SIG-M5 (cell line): ENCODE results near the gene EMD.
A peak's percentile ranks its signal among the peaks of the same experiment; 100 is the strongest.
"Not testable (repeated sequence)": the region's sequence is repeated elsewhere in the genome, so short reads cannot be mapped to it uniquely, and the experiment has no call there.

Source experiments
- DNase-seq: peaks from one replicate; lab custom pipeline; 2025; lab: John Stamatoyannopoulos, UW

Gene EMD

GRCh38 chrX:154396363-154396762, 17.3 kb downstream of the EMD start:
- DNase-seq = not testable (repeated sequence)

GRCh38 chrX:154396973-154397887, 18.1 kb downstream of the EMD start:
- DNase-seq = no peak

DNA sequence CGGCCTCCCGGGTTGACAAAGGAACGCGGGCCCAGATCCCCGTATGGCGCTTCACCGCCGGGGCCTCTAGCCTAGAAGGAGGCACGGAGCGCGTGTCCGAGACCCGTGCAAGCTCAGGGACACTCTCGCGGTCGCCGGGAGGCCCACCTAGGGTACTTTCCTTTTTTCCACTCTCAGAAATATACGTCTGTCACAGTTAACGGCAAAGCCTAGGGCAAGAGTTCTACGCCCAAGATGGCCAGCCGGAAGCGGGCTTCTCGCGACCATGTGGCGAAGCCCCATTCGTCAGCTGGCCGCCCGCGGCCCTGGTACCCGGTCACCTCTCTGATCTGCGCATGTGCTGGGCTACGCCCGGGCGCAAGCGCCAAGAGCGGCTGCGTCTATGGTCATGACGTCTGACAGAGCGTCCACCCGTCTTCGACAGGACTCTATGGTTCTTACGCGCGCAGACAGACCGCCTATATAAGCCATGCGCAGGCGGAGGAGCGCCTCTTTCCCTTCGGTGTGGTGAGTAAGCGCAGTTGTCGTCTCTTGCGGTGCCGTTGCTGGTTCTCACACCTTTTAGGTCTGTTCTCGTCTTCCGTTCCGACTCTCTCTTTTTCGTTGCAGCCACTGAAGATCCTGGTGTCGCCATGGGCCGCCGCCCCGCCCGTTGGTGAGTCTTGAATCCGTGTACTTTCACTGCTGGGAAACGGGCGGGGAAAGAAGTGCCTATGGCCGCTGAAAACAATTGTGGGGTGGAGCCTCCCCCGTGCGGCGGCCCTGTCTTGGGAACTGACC, 19.0 kb downstream of the EMD start, which contains the start of gene RPL10:
Gene RPL10, plus strand, starts transcription at position 490 of the 780 bp plus-strand sequence. Its CDS starts 143 bp downstream, at position 633.
- peak; percentile 73 for DNase-seq

- DNase-seq = peak; percentile 26
Measured at GRCh38 chrX:154398668-154399526, 19.8 kb downstream of the EMD start.

- no peak for DNase-seq
Measured at GRCh38 chrX:154399527-154400368, 20.7 kb downstream of the EMD start.

DNA sequence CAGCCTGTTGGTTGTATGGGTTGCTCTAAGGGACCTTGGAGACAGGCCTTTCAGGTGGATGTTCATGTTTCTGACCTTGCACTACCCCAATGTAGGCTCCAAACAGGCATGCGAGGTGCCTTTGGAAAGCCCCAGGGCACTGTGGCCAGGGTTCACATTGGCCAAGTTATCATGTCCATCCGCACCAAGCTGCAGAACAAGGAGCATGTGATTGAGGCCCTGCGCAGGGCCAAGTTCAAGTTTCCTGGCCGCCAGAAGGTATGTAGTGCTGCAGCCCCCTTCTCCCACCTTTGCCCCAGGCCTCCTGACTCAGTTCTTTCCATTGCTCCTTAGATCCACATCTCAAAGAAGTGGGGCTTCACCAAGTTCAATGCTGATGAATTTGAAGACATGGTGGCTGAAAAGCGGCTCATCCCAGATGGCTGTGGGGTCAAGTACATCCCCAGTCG, 21.3 kb downstream of the EMD start:
- not testable (repeated sequence) for DNase-seq

DNA sequence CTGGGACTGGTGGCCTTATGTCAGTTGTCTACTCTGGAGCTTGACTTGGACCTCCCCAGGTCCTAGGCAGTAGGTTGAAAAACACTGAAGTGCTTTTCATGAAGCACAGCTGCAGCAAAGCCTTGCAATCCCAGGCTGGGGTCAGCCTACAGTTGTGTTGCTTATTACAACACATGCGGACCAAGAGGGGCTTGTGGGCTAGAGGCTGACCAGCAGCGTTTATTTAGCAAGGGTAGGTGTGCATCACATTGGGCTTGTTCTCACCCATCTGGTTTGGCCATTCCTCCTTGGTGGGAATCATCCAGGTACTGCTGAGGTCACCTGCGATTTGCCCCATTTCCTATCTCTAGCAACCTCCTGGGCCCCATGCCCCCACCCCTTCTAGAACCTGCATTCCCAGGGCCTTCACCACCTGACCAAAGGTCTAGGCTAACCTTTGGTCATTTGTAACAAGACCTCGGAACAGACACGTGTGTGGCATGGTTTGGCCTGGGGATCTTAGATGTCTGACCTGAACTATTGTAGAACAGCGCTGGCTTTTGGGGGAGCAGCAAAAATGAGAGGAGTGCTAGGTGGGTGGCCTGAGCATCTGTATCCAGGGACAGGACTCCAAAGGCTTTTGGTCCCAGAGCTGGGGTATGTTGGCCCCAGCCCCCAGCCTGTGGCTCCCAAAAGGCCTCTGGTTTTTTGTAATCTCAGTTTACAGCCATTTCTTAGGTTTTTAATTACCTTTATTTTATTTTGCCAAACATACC, 22.1 kb downstream of the EMD start:
- no peak for DNase-seq

- DNase-seq = no peak
Measured at GRCh38 chrX:154401918-154402621, 23.0 kb downstream of the EMD start.

DNA sequence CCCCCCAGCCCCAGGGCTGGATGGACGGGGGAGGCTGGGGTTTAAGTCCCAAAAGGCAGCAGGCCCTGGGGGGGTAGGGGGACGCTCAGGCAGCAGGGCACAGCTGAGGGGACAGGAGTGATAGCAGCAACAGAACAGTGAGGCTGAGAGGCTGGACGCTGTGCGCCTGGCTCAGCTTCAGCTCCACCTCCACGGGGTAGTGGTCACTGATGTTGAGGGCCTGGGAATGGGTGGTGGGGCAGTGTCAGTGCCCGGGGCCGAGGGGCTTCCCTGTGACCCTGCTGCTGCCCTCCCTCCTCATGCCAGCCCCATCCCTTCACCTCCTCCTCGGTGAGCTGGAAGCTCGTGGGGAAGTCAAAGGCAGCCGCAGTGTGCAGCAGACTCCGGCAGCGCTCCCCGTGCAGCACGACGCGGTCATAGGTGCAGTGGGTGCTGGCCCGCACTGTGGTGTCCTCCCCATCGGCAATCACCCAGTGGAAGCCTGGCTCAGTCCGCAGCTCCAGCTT, 23.6 kb downstream of the EMD start:
- no peak for DNase-seq

- no peak for DNase-seq
Measured at GRCh38 chrX:154403192-154403591, 24.1 kb downstream of the EMD start.

DNA sequence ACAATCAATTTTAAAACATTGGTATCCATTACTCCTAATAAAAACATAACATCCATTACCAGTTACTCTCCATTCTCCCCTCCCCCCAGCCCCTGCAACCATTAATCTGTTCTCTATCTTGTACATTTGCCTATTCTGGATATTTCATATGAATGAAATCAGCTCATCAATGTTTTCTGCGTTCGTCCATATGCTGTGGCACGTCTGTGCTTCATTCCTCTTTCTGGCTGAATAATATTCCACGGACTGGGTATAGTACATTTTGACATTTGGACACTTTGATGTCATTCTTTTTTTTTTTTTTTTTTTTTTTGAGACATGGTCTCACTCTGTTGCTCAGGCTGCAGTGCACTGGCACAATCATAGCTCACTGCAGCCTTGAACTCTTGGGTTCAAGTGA, 24.8 kb downstream of the EMD start:
- DNase-seq = no peak

GRCh38 chrX:154404625-154405192, 25.6 kb downstream of the EMD start:
- DNase-seq = no peak

DNA sequence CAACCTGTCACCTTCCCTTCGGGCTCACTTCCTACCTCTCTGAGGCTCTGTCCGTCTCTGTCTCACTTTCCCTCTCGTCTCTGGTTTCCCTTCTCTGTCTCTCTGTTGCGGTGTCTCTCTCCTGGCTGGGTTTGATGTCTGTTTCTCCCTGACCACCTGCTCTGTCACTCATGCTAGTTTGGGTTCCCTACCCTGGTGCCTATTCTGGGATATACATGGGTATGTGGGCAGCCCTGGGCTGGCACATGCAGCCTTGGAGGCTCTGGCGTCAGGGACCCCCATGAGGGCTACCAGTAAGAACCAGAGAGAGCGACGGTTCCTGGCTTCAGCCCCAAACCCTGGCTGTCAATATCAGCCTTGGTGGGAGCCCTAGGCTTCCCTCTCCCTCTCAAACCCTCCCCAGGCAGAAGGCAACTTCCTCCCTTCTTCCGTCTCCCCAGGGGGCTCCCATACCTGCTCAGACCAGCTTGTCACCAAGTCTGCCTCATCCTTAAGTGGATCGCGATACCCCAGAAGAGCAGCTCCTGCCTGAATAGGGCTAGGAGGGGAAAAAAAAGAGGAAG, 29.6 kb downstream of the EMD start:
- no peak for DNase-seq

GRCh38 chrX:154409222-154409871, 30.3 kb downstream of the EMD start, which contains the start of gene DNASE1L1:
TSS of gene DNASE1L1 (minus strand) at chrX:154409254. CDS start at chrX:154405568, 3,686 bp downstream.
- no peak for DNase-seq

DNA sequence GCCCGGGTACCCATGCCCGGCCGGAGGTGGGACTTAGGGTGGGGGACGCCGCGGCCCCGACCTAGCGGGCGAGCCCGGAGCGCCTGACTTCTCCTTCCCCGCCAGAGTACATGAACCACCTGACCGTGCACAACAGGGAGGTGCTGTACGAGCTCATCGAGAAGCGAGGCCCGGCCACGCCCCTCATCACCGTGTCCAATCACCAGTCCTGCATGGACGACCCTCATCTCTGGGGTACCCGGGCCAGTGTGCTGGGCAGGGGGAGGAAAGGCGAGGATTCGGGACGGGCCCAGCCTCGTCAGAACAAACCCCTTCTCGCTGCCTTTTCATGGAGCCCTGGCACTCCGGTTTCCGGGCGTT, 32.9 kb downstream of the EMD start:
- no peak for DNase-seq

DNA sequence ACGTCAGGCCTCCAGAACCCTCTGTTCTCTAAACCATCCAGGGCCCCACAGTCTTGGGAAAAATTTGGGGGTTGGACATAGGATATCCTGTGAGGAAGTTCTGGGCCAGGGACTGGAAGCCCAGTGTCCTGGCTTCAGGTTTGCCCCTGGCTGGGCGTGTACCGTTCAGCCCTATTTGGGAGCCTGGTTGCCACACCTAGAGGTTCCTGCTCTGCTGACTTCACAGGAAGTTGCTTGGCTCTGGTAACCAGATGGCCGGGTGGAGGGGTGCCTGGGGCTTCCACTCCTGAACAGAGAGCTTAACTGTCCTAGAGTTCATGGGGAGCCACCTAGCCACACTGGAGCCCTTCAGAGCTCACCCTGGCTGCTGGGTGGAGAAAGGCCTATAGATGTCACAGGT, 33.4 kb downstream of the EMD start:
- no peak for DNase-seq

DNA sequence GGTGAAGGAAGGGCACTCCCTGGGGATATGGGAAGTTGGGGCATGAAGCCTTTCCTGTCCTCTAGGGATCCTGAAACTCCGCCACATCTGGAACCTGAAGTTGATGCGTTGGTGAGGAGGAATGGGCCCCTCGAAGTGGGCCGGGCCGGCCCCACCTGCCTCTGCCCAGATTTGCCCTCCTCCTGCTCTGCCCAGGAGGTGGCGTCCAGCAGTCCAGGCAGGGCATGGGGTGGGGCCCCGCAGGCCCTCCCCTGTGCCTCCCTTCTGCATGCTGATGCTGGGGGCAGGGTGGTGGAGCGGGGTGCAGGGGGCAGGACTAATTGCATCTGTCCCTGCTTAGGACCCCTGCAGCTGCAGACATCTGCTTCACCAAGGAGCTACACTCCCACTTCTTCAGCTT, 34.0 kb downstream of the EMD start:
- no peak for DNase-seq

DNA sequence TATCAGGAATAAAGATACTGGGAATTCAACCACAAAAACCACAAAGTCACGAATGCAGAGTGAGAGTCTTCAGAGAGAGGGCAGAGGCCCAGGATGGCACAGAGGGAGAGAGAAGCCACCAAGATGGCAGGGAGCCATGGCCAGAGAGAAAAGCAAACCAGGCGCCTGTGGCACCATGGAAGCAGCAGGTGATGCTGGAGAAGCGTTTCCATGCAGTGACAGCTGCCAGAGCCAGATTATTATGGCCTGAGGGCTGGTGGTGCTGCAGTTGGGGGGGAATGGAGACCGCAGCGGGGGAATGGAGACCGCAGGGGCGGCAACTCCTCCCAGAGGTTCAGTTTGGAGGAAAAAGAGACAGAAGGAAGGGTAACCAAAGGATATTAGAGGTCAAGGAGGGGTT, 38.1 kb downstream of the EMD start:
- no peak for DNase-seq
